Sigmoid colon (tissue), 7 donors: ENCODE measurements around the gene HOMER2. TPM values are rescaled to one million over a fixed set of nuclear protein-coding genes. Genes with fewer than 3 reads are reported as not detected.
A peak's percentile ranks its signal among the peaks of the same experiment; 100 is the strongest.
"Not testable (repeated sequence)": the region's sequence is repeated elsewhere in the genome, so short reads cannot be mapped to it uniquely, and the experiment has no call there.

Source experiments
- DNase-seq: peaks from one replicate; pipeline ENCODE4 v3.0.0-alpha.2; 2019
- H3K27ac ChIP-seq, 4 donors: fragments of 200-600 bp; sonication (generic); one replicate each; pipeline ENCODE4 v1.5.1; 2016 to 2019; ENCODE audit warnings: mild to moderate bottlenecking in 1 of 4
- H3K27me3 ChIP-seq, 3 donors: fragments of 200-600 bp; sonication (generic); one replicate each; pipeline ENCODE4 v1.5.1; 2019; ENCODE audit warnings: mild to moderate bottlenecking in 1 of 3
- H3K36me3 ChIP-seq, 4 donors: fragments of 200-600 bp; sonication (generic); one replicate each; pipeline ENCODE4 v1.5.1; 2016 to 2019
- H3K4me1 ChIP-seq, 4 donors: fragments of 200-600 bp; sonication (generic); one replicate each; pipeline ENCODE4 v1.5.1; 2017 to 2019
- H3K4me3 ChIP-seq, 4 donors: fragments of 200-600 bp; sonication (generic); one replicate each; pipeline ENCODE4 v1.5.1; 2017 to 2019; ENCODE audit warnings: mild to moderate bottlenecking in 2 of 4, moderate library complexity in 1 of 4
- H3K9me3 ChIP-seq, 4 donors: fragments of 200-600 bp in 3 of 4; sonication (generic) in 3 of 4; one replicate each; pipeline versions ENCODE4 v1.5.1 to v1.6.1; 2013 to 2019
- EP300 ChIP-seq, 4 donors: sonication (generic); formaldehyde crosslinking; IDR thresholded peaks; one replicate each; pipeline ENCODE4 v1.6.1; 2017; ENCODE audit warnings: antibody characterized with exemption in 4 of 4
- POLR2A ChIP-seq, 2 donors: fragments of 450-650 bp; IDR thresholded peaks; one replicate each; pipeline ENCODE4 v1.6.1; 2016; ENCODE audit warnings: antibody characterized with exemption in 2 of 2, mild to moderate bottlenecking in 2 of 2, moderate library complexity in 2 of 2
- POLR2AphosphoS5 ChIP-seq, 4 donors: sonication (generic); formaldehyde crosslinking; IDR thresholded peaks; one replicate each; pipeline ENCODE4 v1.6.1; 2017; ENCODE audit warnings: antibody characterized with exemption in 4 of 4
- WGBS, 2 donors: extraction: QIAGEN DNeasy Blood & Tissue Kit; methylation state at CpG; one replicate each; pipeline ENCODE4 v1.1.7; 2013; 5-methylcytosine and 5-hydroxymethylcytosine counted together
- intact Hi-C: fragments of 100-400 bp; cut with DNase I; formaldehyde crosslinking; loops from one replicate; pipeline ENCODE4 v1.15.1; 2023
- polyA plus RNA-seq, 3 donors: library from polyadenylated mRNA; stranded (reverse); fragments of 200-250 nt; gene quantifications; one replicate each; pipeline ENCODE4 v1.2.3, GENCODE V29; 2013
- total RNA-seq, 4 donors: library from RNA; depleted of rRNA; stranded (reverse); fragments of >200 nt; gene quantifications; one replicate each; pipeline ENCODE4 v1.1.0, GENCODE V29; 2016
- TF ChIP-seq, protein P1 (sequence below), 4 experiments: fragments of 450-650 bp in 3 of 4; fragments of 200-600 bp in 1 of 4; IDR thresholded peaks; one replicate each; pipeline ENCODE4 v1.5.1; 2016 to 2019; ENCODE audit warnings: antibody characterized with exemption in 4 of 4, mild to moderate bottlenecking in 3 of 4, moderate library complexity in 2 of 4
- donor health status: healthy with polysubstance abuse.
- donor health status: Bipolar disorder and iron deficiency.
- donor health status: healthy.

Gene HOMER2
- total and polyA plus RNA-seq, 7 donors = under 0.01 to 16.8 (median 7.1) TPM

DNA sequence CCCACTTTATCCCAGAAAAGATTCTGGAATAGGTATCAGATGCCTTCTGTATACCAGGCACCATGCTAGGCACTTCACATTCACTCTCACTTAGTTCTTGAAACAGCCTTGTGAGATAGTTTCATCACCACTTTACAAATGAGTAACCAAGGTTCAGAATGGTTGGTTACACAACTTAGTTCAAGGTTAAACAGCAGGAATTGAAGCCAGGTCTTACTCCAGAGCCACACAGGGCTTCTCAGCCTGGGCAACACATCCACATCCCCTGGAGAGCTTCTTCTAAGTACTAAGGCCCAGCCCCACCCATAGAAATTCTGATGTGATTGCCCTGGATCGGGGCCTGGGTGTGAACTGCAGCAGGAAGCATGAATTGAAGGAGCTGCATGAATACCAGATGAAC is 124.4 kb downstream of the HOMER2 start:
- 31 to 68% methylated on average over 1 of the region's 1 CpG for WGBS, 2 donors
- H3K4me1 ChIP-seq = peaks cover 0 to 12% (median 0%) of the 10 kb centered on the region in 4 donors
- H3K9me3 ChIP-seq = no peaks in the 10 kb centered on the region
- DNase-seq = no peak
- no peak overlapping the region for H3K27ac ChIP-seq
- no peak overlapping the region for H3K4me3 ChIP-seq
- peaks cover 33 to 99% (median 78%) of the 10 kb centered on the region in 4 donors for H3K36me3 ChIP-seq
- TF ChIP-seq POLR2A (IDR thresholded peaks at IDR 0.05) (no peak), EP300 (IDR thresholded peaks at IDR 0.05) (no peak)
- TF ChIP-seq, protein P1, sequence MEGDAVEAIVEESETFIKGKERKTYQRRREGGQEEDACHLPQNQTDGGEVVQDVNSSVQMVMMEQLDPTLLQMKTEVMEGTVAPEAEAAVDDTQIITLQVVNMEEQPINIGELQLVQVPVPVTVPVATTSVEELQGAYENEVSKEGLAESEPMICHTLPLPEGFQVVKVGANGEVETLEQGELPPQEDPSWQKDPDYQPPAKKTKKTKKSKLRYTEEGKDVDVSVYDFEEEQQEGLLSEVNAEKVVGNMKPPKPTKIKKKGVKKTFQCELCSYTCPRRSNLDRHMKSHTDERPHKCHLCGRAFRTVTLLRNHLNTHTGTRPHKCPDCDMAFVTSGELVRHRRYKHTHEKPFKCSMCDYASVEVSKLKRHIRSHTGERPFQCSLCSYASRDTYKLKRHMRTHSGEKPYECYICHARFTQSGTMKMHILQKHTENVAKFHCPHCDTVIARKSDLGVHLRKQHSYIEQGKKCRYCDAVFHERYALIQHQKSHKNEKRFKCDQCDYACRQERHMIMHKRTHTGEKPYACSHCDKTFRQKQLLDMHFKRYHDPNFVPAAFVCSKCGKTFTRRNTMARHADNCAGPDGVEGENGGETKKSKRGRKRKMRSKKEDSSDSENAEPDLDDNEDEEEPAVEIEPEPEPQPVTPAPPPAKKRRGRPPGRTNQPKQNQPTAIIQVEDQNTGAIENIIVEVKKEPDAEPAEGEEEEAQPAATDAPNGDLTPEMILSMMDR (IDR thresholded peaks at IDR 0.05) = no peak
- no peaks in the 10 kb centered on the region for H3K27me3 ChIP-seq
- intact Hi-C loops = no loop called here

DNA sequence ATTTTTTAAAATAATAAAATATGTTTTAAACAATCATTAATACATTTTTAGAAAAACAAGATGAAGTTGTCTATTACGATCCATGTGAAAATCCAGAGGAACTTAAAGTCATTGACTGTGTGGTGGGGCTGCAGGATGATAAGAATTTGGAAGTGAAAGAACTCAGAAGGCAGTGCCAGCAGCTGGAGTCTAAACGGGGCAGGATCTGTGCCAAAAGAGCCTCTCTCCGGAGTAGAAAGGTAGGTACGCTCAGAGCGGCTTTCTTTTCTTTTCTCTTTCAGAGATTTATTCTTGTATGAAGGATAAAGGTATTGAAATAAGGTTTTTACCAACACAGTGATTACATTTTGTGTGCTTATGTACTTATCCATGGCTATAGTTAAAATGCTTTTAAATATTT is 129.5 kb downstream of the HOMER2 start:
- no peak for TF ChIP-seq POLR2AphosphoS5 (IDR thresholded peaks at IDR 0.05)
- TF ChIP-seq, protein P1 (IDR thresholded peaks at IDR 0.05) = no peak
- TF ChIP-seq POLR2A (IDR thresholded peaks at IDR 0.05) = no peak
- TF ChIP-seq EP300 (IDR thresholded peaks at IDR 0.05) = no peak
- no peaks in the 10 kb centered on the region for H3K4me1 ChIP-seq
- no peak overlapping the region for H3K27ac ChIP-seq
- WGBS, 2 donors = 94 to 96% methylated on average over 5 of the region's 5 CpGs
- peaks cover 24 to 95% (median 53%) of the 10 kb centered on the region in 4 donors for H3K36me3 ChIP-seq
- intact Hi-C loops = no loop called here
- H3K27me3 ChIP-seq = no peaks in the 10 kb centered on the region
- no peaks in the 10 kb centered on the region for H3K9me3 ChIP-seq
- no peak overlapping the region for H3K4me3 ChIP-seq
- DNase-seq = no peak

DNA sequence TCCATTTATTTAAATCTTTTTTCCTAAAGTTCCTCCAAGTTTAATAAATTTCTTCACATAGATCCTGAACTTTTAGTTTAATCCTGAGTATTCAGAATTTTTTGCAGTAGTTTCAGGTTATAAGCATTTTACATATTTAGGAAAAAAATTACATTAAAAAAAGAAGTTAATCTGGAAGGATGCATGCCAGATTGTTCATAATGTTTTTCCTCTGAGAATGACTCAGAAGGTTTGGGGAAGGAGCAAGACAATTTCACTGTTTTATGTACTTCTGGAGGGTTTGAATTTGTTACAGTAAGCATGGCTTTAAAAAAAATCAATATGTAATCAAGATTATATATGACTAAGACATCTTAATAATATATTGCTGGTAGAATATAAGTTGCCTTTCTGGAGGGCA is 130.7 kb downstream of the HOMER2 start:
- H3K9me3 ChIP-seq, H3K27me3 ChIP-seq, DNase-seq, H3K4me3 ChIP-seq, H3K27ac ChIP-seq, H3K4me1 ChIP-seq, intact Hi-C loops: not testable (repeated sequence)
- H3K36me3 ChIP-seq = peaks cover 25 to 95% (median 50%) of the 10 kb centered on the region in 4 donors

DNA sequence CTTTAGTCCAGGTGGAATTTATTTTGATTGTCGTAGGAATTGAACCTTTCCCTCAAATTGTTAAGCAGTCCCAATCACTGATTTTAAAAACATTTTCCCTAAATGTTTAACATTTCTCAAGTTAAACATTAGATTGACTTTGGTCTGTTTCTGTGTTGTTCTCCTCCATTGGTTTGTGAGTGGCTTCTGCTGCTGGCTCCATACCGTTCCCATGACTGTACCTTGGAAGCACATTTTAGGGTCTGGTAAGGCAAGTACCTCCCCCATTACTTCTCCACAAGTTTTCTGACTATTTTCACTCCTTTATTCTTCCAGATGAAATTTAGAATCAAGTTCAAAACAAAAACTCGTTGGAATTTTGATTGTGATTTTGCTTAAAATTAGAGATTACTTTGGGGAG is 131.1 kb downstream of the HOMER2 start:
- H3K9me3 ChIP-seq, H3K27me3 ChIP-seq, intact Hi-C loops, H3K4me3 ChIP-seq, H3K4me1 ChIP-seq, H3K27ac ChIP-seq, DNase-seq: not testable (repeated sequence)
- H3K36me3 ChIP-seq = peaks cover 25 to 94% (median 49%) of the 10 kb centered on the region in 4 donors
- 79 to 90% methylated on average over 3 of the region's 3 CpGs for WGBS, 2 donors

DNA sequence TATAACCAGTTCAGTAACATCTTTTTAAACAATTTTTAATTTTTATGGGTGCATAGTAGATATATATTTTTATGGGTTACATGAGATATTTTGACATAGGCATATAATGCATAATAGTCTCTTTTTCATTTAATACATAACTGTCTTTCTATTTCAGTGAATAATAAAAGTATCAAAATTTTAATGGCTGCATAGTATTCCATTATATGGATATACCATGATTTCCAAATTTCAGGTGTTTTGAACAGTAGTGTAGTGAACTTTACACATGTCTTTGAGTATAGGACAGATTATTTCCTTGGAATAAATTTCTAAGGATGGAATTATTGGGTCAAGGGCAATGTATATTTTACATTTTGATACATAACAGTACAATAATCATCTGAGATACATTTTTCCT is 132.4 kb downstream of the HOMER2 start:
- intact Hi-C loops = no loop called here
- H3K4me3 ChIP-seq = no peak overlapping the region
- H3K27ac ChIP-seq = no peak overlapping the region
- no peaks in the 10 kb centered on the region for H3K9me3 ChIP-seq
- DNase-seq = no peak
- H3K27me3 ChIP-seq = no peaks in the 10 kb centered on the region
- TF ChIP-seq POLR2A (IDR thresholded peaks at IDR 0.05) (no peak), POLR2AphosphoS5 (IDR thresholded peaks at IDR 0.05) (no peak), EP300 (IDR thresholded peaks at IDR 0.05) (no peak)
- TF ChIP-seq, protein P1 (IDR thresholded peaks at IDR 0.05) = no peak
- H3K4me1 ChIP-seq = no peaks in the 10 kb centered on the region
- H3K36me3 ChIP-seq = peaks cover 25 to 94% (median 42%) of the 10 kb centered on the region in 4 donors

DNA sequence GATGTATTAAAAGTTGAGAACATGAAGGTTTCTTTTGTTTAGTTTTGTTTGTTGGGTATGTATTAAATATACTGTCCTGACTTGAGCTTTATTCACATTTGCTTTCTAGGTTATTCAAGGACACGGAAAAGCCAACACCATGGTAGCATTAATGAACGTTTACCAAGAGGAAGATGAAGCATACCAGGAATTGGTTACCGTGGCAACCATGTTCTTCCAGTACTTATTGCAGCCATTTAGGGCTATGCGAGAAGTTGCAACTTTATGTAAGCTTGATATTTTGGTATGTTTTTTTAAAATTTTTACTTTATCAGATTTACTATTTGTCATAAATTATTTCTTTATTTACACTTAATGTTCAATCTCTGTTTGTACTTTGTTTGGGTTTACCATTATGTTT is 139.5 kb downstream of the HOMER2 start:
- DNase-seq = no peak
- Histone ChIP-seq H3K27me3 (no peaks in the 10 kb centered on the region), H3K27ac (peak overlapping the region in 1 of 4 donors; percentile 15), H3K4me3 (no peak overlapping the region), H3K4me1 (peaks cover 0 to 25% (median 19%) of the 10 kb centered on the region in 4 donors), H3K36me3 (peaks cover 9 to 49% (median 25%) of the 10 kb centered on the region in 4 donors), H3K9me3 (no peaks in the 10 kb centered on the region)
- TF ChIP-seq EP300 (IDR thresholded peaks at IDR 0.05) (no peak), POLR2A (IDR thresholded peaks at IDR 0.05) (no peak), POLR2AphosphoS5 (IDR thresholded peaks at IDR 0.05) (no peak)
- TF ChIP-seq, protein P1 (IDR thresholded peaks at IDR 0.05) = no peak
- intact Hi-C loops = loop anchor here (5.0 kb wide), 1 partner anchor 271 kb away; the partner anchor contains the start of gene RPS17
- 88 to 89% methylated on average over 4 of the region's 4 CpGs for WGBS, 2 donors
